SK-N-DZ (cell line): ENCODE results near the gene FOXG1.

Source experiments
- DNase-seq: peaks from one replicate; pipeline ENCODE4 v3.0.0-alpha.2; 2015; ENCODE audit warnings: low spot score

The FOXG1 gene

DNA sequence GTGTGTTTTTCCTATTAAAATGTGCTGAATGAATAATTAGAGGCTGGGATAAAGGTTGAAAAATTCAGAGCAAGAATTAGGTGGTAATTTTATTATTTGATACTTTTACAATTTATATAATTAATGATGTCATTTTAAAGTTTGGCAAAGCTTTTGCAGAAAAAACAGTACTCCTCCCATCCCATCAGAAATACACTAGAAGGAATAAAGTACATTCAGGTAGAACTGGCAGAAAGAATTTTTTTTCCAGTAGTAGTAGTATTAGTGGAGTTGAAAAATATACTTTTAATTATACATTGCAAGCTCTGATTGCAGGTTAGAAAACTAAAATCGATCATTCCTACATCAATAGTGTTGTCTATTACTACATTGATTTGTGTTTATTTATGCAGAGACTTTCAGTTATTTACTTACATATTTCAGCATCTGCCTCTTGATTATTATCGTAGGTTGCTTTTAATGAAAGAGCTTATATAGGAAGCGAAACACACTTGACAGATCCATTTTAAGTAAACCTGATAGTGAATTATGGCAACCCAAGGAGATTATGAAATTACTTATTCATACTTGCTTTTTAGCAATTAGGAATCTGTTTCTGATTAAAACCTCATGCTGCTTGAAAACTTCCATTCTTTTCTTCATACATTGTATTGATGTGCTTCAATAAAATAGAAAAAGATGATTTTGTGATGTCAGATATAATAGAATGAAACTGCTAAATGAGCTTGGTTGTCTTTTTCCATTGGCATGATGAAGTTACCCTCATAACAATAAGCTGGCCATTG, 10.1 kb downstream of the FOXG1 start:
- DNase-seq = no peak

DNA sequence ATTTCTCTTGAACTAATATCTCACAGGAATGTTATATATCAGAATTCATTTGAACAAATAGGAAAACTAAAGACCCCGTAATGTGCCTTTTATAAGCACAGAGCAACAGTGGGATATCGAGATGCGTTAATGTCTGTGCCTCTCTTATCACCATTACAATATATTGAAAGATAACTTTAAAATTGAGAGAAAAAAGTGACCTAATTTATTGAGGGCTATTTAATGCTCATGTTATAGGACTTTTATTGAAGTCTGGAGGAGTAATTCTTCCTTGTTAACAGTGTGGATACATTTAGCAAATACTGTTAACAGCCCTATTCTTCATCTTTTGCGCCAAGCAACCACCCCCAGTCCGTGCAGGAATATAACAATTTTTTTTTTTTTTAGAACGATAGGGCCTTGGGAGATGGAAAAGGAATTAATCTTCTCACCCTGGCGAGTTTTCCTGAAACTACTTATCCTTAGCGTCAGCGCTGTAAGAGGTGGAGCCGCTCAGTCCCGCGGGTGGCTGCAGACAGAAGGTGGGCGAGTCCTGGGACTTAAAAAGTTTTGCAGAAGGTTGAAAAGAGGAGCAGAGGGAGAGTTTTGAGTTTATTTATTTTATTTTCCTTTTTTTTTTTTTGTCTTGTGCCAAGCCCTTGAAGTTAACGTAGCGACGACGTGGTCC, 11.0 kb downstream of the FOXG1 start:
- DNase-seq = no peak

DNA sequence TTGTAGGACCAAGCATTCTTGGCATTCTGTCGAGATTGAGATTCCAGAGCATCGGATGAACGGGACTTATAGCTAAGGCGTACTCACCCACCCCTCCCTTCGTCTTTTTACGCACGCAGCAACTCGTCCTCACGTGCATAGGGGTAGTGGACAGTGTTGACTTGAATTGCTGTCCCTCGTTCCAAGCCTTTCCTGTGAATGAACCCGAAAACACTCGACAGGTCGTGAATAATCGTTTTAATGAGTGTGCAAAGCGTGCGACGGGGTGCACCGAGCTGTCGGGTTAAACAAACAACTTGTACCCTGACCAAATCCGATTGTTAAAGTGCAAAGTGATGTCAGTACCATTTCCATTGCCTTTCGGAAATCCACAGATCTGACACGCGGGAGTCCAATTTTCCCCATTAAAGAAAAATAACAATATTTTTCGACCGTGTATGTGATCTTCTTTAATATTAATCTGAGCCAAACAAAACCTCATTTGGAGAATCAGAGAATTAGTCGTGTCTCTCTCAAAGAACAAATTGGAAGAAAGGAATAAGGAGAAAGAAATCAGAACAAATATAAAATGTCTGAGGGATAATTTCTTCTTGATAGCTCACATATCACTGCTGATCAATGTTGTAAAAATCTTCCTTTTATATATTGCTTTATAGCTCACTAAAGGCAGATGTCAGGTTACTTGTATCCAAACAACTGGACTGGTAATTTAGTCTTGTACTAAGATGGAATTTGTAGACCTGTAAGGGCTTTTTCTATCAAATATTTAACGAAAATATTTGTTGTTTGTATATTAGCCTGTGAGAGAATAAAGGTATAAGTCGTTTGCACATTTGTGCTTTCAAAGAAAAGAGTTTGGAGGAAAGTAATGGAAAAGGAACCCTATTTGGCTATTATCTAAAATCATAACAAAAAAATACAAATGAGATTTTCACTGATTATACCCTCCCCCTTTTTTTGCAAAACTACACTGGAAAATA, 11.8 kb downstream of the FOXG1 start:
- DNase-seq = no peak

DNA sequence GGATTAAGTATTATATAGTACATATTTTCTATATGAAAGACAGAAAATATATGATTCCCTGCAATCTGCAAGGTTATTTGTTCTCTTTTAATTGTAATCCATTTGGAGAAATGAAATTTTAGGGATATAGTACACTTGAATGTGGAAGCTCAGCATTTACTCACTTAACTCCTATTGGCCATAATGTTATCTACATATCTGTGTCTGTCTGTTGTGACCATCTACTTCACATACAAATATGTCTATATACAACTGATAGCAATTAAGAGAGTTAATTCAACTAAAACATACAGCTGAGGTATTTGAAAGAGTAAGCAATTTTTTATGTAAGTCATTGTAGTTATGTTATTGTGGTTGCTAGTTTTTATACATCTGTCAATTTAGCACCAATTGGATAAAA, 12.9 kb downstream of the FOXG1 start:
- no peak for DNase-seq

DNA sequence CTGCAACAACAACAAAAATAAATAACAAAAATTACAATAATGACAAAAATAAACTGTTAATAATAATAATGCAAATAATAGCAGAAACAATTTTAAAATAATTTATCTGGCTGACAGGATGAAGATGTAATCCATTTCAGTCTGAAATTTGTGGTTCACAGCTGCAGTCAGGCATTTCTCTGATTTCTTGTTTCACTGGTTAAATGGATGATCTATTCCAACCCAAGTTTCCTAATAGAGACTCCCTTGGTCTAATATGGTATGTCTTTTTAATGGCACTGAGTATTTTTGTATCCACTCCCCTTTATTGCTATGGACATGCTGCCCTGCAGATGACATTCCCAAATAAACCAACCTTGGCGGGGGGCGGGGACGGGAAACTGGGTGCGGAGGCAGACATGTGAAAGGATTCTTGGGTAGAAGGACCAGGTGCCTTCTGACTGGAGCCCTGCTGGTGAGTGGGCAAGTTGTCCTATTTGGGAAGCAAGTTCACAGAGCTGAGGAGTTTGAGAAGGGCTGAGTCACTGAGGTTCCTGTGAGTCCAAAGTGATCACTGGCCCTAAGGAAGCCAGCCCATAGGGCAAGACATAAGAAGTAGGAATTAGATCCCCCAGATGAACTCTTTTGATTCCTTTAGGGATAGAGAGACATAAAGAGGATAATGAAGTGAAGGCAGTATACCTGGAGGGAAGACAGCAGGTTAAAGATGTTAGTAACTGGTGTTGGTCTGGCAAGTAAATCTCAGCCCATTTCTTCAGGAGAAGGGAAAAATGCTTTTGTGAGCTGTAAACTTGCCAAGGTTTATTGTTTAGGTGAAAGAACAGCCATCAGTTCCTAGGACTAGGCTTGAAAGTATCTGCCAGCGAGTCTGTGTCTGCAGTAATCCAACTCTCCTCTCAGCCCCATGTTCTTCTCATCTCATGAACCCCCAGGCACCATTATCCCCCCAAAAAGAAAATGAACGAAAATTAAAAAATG, 14.5 kb downstream of the FOXG1 start:
- no peak for DNase-seq

DNA sequence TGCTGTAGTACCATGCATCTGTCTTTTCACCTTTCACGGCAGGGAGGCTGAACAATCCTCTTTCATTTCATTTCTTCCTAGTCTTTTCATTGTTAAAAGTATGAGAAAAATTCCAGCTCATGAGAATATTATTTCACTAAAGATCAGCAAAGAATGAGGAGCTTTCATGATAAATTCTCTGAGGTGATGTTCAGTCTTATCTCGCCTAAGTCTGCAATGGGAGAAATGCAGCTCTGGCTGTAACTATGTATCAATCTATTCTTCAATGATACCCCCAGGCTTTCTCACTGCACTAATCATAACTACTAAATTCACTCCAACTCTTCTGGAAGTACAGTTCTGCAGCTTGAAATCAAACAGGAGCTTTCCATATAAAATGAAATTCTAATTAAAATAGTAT, 15.7 kb downstream of the FOXG1 start:
- no peak for DNase-seq

DNA sequence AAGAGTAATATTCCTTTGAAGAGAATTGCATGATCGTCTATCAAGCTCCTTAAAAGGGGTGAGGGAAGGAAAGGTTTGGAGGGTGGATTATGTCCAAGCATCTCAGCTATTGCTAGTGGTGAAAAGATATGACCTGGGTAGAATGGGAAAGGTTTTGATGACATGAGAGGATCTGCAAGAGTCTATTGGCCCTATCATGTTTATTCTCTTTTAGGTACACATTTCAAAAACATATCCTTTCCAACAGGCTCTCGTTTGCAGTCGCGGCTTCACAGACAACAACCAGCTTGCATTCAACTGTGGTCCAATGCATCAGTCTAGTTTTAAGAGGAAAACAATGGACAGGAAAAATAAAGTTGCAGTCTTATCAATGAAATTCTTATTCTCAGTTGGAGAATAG, 17.1 kb downstream of the FOXG1 start:
- no peak for DNase-seq

DNA sequence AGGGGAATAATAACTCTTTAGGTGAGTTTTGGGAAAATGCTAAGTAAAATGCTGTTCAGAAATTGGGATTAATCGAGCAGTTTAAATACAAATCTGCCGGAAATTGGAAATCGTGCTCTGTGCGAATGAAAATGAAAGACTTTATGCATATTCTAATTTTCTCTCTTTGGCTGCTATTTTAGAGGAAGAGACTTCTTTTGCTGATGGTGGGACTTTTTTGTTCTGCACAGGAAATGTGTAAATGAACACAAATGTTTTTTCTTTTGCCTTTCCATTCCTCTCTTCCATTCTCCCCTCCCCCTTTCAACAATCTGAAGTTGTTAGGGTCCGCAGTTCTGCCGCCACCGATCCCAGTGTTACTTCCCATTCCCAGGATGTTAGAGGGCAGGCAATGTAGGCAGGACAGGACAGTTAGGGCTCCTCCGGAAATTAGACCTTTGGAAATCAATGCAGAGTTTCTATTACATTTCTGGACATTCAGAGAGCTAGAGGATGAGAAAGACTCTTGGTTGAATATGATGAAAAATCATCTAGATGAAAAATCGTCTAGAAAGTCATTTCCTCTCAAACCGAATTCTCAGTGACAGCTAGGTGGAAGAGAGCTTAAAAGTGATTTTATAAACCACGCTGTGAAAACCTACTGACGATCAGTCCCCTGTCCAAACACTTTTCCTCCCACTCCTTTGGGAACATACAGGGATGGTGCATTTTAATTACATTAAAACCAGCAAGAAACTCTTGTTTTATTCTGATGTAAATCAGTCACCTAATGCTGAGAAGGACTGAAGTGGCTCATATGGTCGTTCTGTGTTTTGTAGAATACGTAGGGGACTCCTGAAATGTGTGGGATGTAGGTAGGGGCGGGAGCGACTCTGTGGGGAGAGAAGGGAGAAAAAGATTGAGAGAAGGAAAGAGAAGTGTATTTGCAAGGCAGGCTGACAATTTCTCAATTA, 17.8 kb downstream of the FOXG1 start:
- DNase-seq = no peak

DNA sequence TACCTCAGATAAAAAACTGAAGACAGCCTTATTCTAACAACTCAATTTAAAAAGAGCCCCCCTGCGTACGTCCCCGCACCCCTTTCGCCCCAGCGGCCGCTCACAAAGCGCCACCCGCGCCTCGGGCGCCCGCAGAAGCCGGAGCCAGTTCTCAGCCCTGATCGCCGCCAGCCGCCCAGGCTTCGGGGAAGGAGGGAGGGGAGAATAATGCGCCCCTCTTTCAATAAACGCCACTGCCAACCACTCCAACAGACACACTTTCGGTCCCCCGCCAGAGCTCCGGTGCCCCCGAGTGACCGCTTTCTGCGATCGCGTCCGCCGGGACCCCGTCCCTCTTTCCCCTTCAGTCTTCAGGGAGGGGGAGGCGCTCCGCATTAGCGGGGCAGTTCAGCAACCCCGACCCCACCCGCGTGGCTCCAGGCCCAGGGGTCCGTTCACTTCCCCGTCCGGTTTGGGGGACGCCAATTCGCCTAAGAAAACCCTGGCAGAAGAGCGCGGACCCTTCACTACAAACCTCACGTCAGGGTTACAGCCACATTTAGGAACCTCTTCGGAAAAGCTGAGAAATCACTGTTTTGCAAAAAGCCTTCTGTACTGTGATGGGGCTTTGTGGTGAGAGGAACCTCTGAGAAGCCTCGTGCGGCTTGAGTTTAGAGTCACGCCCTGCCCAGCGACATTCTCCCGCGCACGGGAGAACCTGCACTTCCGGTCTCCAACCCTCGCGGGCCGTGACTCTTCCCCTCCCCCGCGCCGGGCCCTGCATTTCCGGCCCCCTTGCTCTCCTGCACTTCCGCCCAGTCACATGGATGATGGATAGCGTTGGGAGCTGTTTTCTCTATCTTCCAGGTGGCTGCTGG, 18.7 kb downstream of the FOXG1 start:
- no peak for DNase-seq

DNA sequence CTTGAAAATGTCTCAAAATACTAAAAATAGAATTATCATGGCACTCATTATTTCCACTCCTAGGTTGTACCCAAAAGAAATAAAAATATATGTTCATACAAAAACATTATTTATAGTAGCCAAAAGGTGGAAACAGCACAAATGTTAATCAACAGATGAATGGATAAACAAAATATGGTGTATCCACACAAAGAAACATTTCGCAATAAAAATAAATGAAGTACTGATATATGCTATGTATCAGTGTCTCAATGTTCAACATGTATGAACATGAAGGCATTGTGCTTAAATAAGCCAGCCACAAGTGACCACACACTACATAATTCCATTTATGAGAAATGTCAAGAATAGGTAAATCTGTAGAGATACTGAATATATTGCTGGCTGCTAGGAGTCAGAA, 40.9 kb downstream of the FOXG1 start:
- DNase-seq = no peak

DNA sequence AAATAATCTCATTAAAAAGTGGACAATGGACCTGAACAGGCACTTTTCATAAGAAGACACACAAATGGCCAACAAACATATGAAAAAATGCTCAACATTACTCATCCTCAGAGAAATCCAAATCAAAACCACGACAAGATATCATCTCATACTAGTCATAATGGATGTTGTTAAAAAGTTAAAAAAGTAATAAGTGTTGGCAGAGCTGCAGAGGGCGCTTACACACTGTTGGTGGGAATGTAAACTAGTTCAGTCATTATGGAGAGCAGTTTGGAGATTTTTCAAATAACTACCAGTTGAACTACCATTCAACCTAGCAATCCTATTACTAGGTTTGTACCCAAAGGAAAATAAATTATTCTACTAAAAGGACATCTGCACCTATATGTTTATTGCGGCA, 47.2 kb downstream of the FOXG1 start:
- DNase-seq = no peak
